C1 segment of cervical spinal cord (tissue), 14 donors: Measurements from ENCODE around the gene DLG3.
"Not testable (repeated sequence)": the region's sequence is repeated elsewhere in the genome, so short reads cannot be mapped to it uniquely, and the experiment has no call there.

Source experiments
- DNase-seq, 14 donors: peaks; one replicate each; lab custom pipeline; 2025; lab: John Stamatoyannopoulos, UW

The DLG3 gene

DNA sequence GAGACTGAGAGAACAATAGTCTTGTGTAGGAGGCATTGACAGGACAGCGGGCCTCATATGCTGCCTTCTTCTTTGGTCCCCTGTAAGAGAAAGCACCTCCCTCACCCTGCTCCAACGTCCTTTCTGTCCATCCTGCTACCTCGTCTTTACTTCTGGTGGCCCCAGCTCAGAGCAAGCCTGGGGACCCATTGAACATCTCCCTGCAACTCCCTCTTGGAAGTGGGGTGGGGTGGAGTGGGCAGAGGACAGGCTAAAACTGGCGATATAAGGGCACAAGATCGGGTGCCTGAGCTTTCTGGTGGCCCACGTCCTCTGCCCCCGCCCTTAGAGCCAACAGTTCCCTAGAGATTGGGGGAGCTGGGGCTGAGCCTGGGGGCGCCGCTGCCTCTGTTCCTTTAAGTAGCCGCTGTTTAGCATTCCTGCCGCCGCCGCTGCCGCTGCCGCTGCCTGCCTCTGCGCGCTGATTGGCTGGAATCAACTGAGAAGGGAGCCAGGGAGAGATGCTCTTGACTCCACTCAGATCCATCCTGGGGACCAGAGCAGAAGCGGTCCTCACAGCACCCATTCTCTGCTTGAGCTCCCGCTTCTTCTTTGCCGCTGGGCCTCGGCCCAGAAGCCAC lies at the start of gene DLG3:
DLG3 (plus strand) TSS at position 510 of the 620 bp plus-strand sequence. CDS start 367 bp downstream, outside the sequence.
- peak in 12 of 14 donors; percentile 3 to 75 (median 35) for DNase-seq

- DNase-seq = no peak
These were observed 45.7 kb upstream of the DLG3 start for GRCh38 chrX:70398899-70399298.

- not testable (repeated sequence) for DNase-seq
These were observed 44.5 kb upstream of the DLG3 start for GRCh38 chrX:70400181-70400580.

- no peak for DNase-seq
These were observed 41.9 kb upstream of the DLG3 start for GRCh38 chrX:70402721-70403120.

GRCh38 chrX:70405003-70405402 lies 39.6 kb upstream of the DLG3 start:
- no peak for DNase-seq

- DNase-seq = no peak
These were observed 33.7 kb upstream of the DLG3 start for GRCh38 chrX:70410921-70411320.

DNA sequence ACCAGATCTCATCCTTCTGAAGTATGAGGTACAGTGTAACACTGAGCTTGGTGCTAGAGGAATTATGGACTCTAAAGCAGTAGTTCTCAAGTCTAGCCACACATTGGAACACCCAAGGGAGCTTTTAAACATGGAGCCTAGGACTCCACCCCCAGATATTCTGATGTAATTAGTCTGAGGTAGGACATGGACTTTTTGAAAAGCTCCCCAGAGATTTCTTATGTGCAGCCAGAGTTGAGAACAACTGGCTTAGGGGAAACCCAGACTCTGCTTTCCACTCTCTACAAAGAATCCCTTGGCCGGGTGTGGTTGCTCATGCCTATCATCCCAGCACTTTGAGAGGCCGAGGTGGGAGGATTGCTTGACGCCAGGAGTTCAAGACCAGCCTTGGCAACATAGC lies 33.2 kb upstream of the DLG3 start:
- DNase-seq = no peak

- peak in 6 of 14 donors; percentile 16 to 59 (median 34) for DNase-seq
These were observed 23.0 kb upstream of the DLG3 start for GRCh38 chrX:70421618-70422017.

GRCh38 chrX:70422851-70423341 lies 21.7 kb upstream of the DLG3 start, which contains the start of gene GDPD2:
TSS of gene GDPD2 (plus strand) at chrX:70423314. CDS start at chrX:70424985, 1,671 bp downstream.
- DNase-seq = peak in 6 of 14 donors; percentile 7 to 63 (median 23)

GRCh38 chrX:70423936-70424675 lies 20.5 kb upstream of the DLG3 start:
- DNase-seq = no peak

GRCh38 chrX:70424801-70425200 lies 19.8 kb upstream of the DLG3 start:
- no peak for DNase-seq

DNA sequence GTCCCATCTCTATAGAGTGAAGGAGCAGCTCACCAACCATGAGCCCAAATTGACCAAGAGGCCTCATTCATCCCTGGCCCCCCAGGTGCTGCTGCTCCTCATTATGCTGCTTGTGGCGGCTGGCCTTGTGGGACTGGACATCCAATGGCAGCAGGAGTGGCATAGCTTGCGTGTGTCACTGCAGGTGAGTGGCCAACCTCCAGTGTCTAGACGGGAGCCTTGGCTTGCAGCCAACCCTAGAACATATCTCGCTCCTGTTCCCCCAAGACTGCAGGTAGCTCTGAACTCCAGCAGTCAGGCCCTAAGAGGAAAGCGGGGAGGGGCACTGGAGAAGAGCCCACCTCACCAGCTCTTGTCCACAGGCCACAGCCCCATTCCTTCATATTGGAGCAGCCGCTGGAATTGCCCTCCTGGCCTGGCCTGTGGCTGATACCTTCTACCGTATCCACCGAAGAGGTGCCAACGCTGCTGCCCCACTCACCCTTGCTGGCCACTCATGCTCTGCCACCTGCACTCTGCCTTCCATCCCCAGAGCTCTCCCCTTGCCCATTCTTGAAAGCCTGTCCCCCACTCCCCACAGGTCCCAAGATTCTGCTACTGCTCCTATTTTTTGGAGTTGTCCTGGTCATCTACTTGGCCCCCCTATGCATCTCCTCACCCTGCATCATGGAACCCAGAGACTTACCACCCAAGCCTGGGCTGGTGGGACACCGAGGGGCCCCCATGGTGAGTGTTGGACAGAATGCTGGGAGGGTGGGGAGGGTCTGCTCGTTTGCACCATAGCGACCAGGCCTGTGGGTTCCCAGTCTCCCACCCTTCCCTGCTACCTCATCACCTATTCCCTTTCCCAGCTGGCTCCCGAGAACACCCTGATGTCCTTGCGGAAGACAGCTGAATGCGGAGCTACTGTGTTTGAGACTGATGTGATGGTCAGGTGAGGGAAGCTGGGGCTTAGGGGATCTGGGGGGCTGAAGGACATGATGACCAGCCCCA lies 18.1 kb upstream of the DLG3 start:
- DNase-seq = no peak

DNA sequence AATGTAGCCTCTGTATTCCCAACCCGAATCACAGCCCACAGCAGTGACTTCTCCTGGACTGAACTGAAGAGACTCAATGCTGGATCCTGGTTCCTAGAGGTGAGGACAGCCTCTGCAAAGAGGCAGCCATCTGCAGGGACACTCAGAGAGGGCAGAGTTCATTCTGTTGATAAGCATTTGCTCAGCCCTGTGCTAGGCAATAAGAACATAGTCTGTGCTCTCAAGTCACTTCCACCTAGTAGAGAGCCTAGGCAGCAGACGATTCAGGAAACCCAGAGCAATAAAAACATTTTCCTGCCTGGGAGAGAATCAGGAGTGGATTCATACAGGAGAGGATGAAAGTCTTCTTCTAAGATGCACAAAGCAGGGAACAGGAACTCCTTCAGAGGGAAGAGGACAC lies 17.3 kb upstream of the DLG3 start:
- no peak for DNase-seq

GRCh38 chrX:70429759-70430158 lies 14.9 kb upstream of the DLG3 start:
- DNase-seq = no peak

DNA sequence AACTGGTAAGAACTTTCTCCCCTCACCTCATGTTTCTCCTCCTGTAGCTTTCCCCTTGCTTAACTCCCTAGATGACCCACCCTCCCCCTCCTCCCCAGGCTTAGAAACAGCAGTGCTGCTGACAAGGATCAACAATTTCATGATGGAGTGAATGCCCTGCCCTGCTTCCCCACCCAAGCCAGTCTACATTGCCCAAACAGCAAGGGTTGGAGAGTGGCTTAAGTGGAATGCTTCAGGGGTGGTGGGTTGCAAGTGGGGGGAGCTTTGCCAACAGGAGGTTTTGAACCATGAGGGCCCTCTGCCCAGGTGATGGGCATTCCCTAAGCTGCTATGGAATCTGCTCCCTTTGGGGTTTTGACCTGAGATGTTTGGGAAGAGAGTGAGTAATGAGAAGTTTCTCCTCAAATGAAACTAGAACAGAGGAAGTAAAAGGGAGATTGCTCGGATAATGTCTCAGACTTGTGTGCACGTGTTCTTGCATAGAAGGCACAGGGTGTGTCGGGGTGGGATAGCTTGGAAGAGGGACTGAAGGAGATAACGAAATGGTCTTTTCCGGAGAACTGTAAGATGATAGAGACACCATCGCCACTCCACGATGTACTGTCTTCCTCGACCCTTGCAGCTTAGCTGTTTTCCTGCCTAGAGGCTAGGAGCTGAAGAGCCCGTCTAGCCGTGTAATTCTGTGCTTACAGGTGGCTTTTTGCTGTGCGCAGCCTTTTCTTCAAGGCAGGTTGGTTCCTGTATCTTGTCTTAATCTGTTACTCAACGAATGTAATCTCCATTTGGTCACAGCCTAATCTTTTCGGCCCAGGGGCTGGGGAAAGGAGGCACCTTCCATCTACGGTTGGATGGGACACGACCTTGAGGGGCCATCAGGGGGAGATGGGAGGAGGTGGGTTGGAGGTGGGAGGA lies 11.4 kb upstream of the DLG3 start:
- no peak for DNase-seq

- peak in 12 of 14 donors; percentile 20 to 75 (median 47) for DNase-seq
These were observed 10.7 kb upstream of the DLG3 start for GRCh38 chrX:70433848-70434351.

DNA sequence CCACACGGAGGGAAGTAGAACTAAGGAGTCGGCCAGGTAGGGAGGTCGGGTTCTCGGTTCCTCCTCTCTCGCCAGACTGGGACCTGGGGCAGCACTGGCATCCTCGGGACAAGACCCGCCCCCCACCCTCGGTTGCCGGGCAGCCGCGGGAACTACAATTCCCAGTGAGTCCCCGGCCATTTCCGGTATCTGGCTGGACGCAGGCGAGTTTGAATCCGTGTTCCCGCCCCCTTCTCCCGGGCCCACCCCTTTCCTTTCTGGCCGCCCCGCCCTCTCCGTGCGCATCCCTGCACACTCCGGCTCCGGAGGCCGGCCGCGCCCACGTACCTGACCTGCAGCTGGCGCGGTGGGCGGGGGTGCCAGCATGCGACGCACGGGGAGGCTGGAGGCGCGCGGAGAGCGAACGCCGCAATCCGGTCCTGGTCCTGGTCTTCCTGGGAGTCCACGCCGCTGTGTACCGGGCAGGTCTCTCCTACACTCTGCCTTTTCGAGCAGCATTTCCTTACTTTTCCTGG lies 10.2 kb upstream of the DLG3 start:
- DNase-seq = peak in 12 of 14 donors; percentile 31 to 84 (median 67)

DNA sequence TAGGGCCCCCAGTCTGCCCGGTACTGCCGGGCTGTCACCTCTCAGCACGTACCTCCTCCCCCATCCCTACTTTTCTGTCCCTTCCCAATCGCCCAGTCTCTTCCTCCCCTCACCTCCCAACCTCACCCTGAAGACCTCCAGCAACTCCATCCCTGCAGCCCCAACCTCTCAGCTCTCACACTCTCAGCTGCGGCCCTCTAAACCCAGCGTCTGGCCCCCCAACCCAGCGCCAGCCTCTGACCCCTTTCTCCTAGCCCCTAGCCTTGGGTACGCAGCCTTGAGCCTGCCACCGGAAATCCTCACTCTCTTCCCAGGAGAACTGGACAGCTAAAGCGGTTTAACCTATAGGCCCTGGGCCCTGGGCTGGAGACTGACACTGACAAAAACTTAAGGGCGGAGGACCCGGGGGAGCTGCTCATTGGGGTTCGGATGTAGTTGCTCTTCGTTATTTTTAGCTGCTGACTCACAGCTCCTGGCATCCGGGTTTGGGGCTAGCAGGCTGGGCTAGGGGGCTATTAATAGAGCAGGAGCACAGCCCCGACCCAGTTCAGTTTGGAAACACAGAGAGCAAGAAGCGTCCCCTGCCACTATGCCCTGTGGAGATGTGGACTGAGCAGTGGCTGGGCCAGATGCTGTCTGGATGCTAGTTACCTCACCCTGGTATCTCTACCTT lies 9.6 kb upstream of the DLG3 start:
- peak in 4 of 14 donors; percentile 11 to 27 (median 15) for DNase-seq

GRCh38 chrX:70436343-70436742 lies 8.3 kb upstream of the DLG3 start:
- peak in 1 of 14 donors; percentile 6 for DNase-seq
